Type B pancreatic cell (in vitro differentiated cells): ENCODE measurements around the gene ILF2. TPM values are rescaled to one million over a fixed set of nuclear protein-coding genes. Genes with fewer than 3 reads are reported as not detected.

ENCODE experiments used
- DNase-seq: peaks from one replicate; pipeline ENCODE4 v3.0.0; 2021; ENCODE audit warnings: mixed read lengths; ENCODE audit not compliant: unreplicated experiment; ENCODE audit errors: extremely low spot score
- H3K27ac Mint-ChIP-seq: 2 replicates; pipeline ENCODE4 v1.8.0; 2021; ENCODE audit warnings: mild to moderate bottlenecking, mixed read lengths
- H3K27me3 Mint-ChIP-seq: 2 replicates; pipeline ENCODE4 v1.8.0; 2021; ENCODE audit warnings: mixed read lengths
- H3K36me3 Mint-ChIP-seq: 2 replicates; pipeline ENCODE4 v1.8.0; 2021; ENCODE audit warnings: mixed read lengths
- H3K4me1 Mint-ChIP-seq: one replicate; pipeline ENCODE4 v1.8.0; 2021; ENCODE audit warnings: mixed read lengths; ENCODE audit not compliant: unreplicated experiment
- H3K4me3 Mint-ChIP-seq: 2 replicates; pipeline ENCODE4 v1.8.0; 2021; ENCODE audit warnings: mild to moderate bottlenecking, mixed read lengths
- H3K9me3 Mint-ChIP-seq: 2 replicates; pipeline ENCODE4 v1.8.0; 2021; ENCODE audit warnings: mixed read lengths
- CTCF ChIP-seq: fragments of 200-600 bp; sonication (generic); conservative IDR thresholded peaks from 2 replicates; pipeline ENCODE4 v1.5.0; 2021; ENCODE audit warnings: antibody characterized with exemption, mild to moderate bottlenecking
- total RNA-seq: library from RNA; stranded (reverse); gene quantifications from 2 replicates; pipeline ENCODE4 v1.2.1, GENCODE V29; 2021; ENCODE audit warnings: low replicate concordance

ILF2 gene
- total RNA-seq, 1 donor from 2014 or later, result 291 TPM

- no peak for TF ChIP-seq CTCF
- no peak for DNase-seq
- no peaks in the 10 kb centered on the region for H3K27me3 Mint-ChIP-seq
- peaks cover 4% of the 10 kb centered on the region for H3K4me1 Mint-ChIP-seq
- H3K4me3 Mint-ChIP-seq, result no peak overlapping the region
- no peak overlapping the region for H3K27ac Mint-ChIP-seq
- H3K36me3 Mint-ChIP-seq, result peaks cover 14% of the 10 kb centered on the region
- H3K9me3 Mint-ChIP-seq, result peaks cover 4% of the 10 kb centered on the region
Measured at GRCh38 chr1:153649863-153650235, 20.9 kb downstream of the ILF2 start.

GRCh38 chr1:153649137-153649862 lies 21.5 kb downstream of the ILF2 start:
- Mint-ChIP-seq H3K36me3 (peaks cover 19% of the 10 kb centered on the region), H3K4me1 (peaks cover 4% of the 10 kb centered on the region), H3K27me3 (no peaks in the 10 kb centered on the region), H3K27ac (no peak overlapping the region), H3K4me3 (no peak overlapping the region), H3K9me3 (peaks cover 4% of the 10 kb centered on the region)
- TF ChIP-seq CTCF, result no peak
- DNase-seq, result no peak

- Mint-ChIP-seq H3K9me3 (no peaks in the 10 kb centered on the region), H3K4me3 (no peak overlapping the region), H3K36me3 (peaks cover 29% of the 10 kb centered on the region), H3K4me1 (no peaks in the 10 kb centered on the region), H3K27me3 (no peaks in the 10 kb centered on the region), H3K27ac (no peak overlapping the region)
- TF ChIP-seq CTCF, result no peak
- no peak for DNase-seq
Measured at GRCh38 chr1:153648000-153648643, 22.7 kb downstream of the ILF2 start.

GRCh38 chr1:153647346-153647714 lies 23.5 kb downstream of the ILF2 start:
- DNase-seq, result no peak
- Mint-ChIP-seq H3K36me3 (peaks cover 32% of the 10 kb centered on the region), H3K4me1 (no peaks in the 10 kb centered on the region), H3K27me3 (no peaks in the 10 kb centered on the region), H3K9me3 (no peaks in the 10 kb centered on the region), H3K4me3 (peak overlapping the region; percentile 23), H3K27ac (peak overlapping the region; percentile 52)
- no peak for TF ChIP-seq CTCF

GRCh38 chr1:153646672-153647345 lies 24.0 kb downstream of the ILF2 start:
- no peaks in the 10 kb centered on the region for H3K9me3 Mint-ChIP-seq
- H3K27ac Mint-ChIP-seq, result no peak overlapping the region
- H3K4me1 Mint-ChIP-seq, result no peaks in the 10 kb centered on the region
- no peak for TF ChIP-seq CTCF
- H3K36me3 Mint-ChIP-seq, result peaks cover 36% of the 10 kb centered on the region
- no peak for DNase-seq
- no peak overlapping the region for H3K4me3 Mint-ChIP-seq
- no peaks in the 10 kb centered on the region for H3K27me3 Mint-ChIP-seq
